Measurements from ENCODE around the gene IGF2BP1.
"Not testable (repeated sequence)": the region's sequence is repeated elsewhere in the genome, so short reads cannot be mapped to it uniquely, and the experiment has no call there.

Gene IGF2BP1

GRCh38 chr17:49079840-49080663, 82.9 kb downstream of the IGF2BP1 start:
- Histone ChIP-seq H3K9me3 (replicated peaks in 1 of 2; ENCODE audit: control insufficient read depth in 2 of 2, insufficient read depth in 1 of 2, low read depth in 1 of 2, low read length in 2 of 2) (peaks cover 0 to 3% of the 10 kb centered on the region in 2 donors), H3K27ac (replicated peaks; ENCODE audit: low read length) (no peak overlapping the region), H2BK5ac (ENCODE audit: low read length) (no peak overlapping the region), H3K14ac (ENCODE audit: low read length) (no peak overlapping the region), H3K27me3 (ENCODE audit: control insufficient read depth in 3 of 3, insufficient read depth in 3 of 3, low read depth in 1 of 3, low read length in 3 of 3) (peaks cover 0 to 7% (median 0%) of the 10 kb centered on the region in 3 experiments), H2AFZ (ENCODE audit: low read length) (no peak overlapping the region), H3K79me1 (ENCODE audit: low read depth, low read length) (no peaks in the 10 kb centered on the region), H3K9ac (ENCODE audit: low read depth, low read length, poor library complexity) (no peak overlapping the region), H3K4me1 (ENCODE audit: control insufficient read depth in 2 of 2, insufficient read depth in 1 of 2, low read depth in 1 of 2, low read length in 2 of 2) (peaks cover 0 to 4% of the 10 kb centered on the region in 2 donors), H3K4me2 (ENCODE audit: insufficient read depth, low read length, poor library complexity, severe bottlenecking) (no peak overlapping the region), H3K36me3 (replicated peaks in 1 of 2; ENCODE audit: control insufficient read depth in 2 of 2, insufficient read depth in 2 of 2, low read length in 2 of 2) (no peaks in the 10 kb centered on the region), H2BK120ac (ENCODE audit: low read depth, low read length) (no peak overlapping the region), H2BK12ac (ENCODE audit: low read length) (no peak overlapping the region), H3K18ac (ENCODE audit: low read length) (no peak overlapping the region), H4K8ac (ENCODE audit: low read depth, low read length) (no peak overlapping the region), H3K4me3 (ENCODE audit: low read length in 2 of 2) (peak overlapping the region in 1 of 2 donors; percentile 62), H2AK5ac (ENCODE audit: low read depth, low read length) (no peak overlapping the region), H3K4ac (ENCODE audit: low read length) (no peak overlapping the region), H3K23ac (ENCODE audit: low read depth, low read length, poor library complexity) (no peak overlapping the region), H4K91ac (ENCODE audit: low read depth, low read length, poor library complexity) (no peak overlapping the region), H2BK15ac (ENCODE audit: low read length) (no peak overlapping the region)
- no CpG with 5 or more reads among the region's 10 CpGs for WGBS, 2 donors (ENCODE audit: extremely low coverage in 2 of 2, insufficient read length in 2 of 2, insufficient replicate concordance in 1 of 2)
- no peak for DNase-seq (ENCODE audit: low spot score)

- no peak overlapping the region for H3K18ac ChIP-seq (ENCODE audit: low read length)
- no peaks in the 10 kb centered on the region for H3K36me3 ChIP-seq (replicated peaks in 1 of 2; ENCODE audit: control insufficient read depth in 2 of 2, insufficient read depth in 2 of 2, low read length in 2 of 2)
- H2AFZ ChIP-seq (ENCODE audit: low read length), result no peak overlapping the region
- no peak overlapping the region for H3K4me3 ChIP-seq (ENCODE audit: low read length in 2 of 2)
- H2BK12ac ChIP-seq (ENCODE audit: low read length), result no peak overlapping the region
- H3K9me3 ChIP-seq (replicated peaks in 1 of 2; ENCODE audit: control insufficient read depth in 2 of 2, insufficient read depth in 1 of 2, low read depth in 1 of 2, low read length in 2 of 2), result peaks cover 0 to 3% of the 10 kb centered on the region in 2 donors
- H2BK120ac ChIP-seq (ENCODE audit: low read depth, low read length), result no peak overlapping the region
- no peak overlapping the region for H3K27ac ChIP-seq (replicated peaks; ENCODE audit: low read length)
- no peak overlapping the region for H2AK5ac ChIP-seq (ENCODE audit: low read depth, low read length)
- peaks cover 0 to 4% of the 10 kb centered on the region in 2 donors for H3K4me1 ChIP-seq (ENCODE audit: control insufficient read depth in 2 of 2, insufficient read depth in 1 of 2, low read depth in 1 of 2, low read length in 2 of 2)
- no peak overlapping the region for H3K14ac ChIP-seq (ENCODE audit: low read length)
- WGBS, 2 donors (ENCODE audit: extremely low coverage in 2 of 2, insufficient read length in 2 of 2, insufficient replicate concordance in 1 of 2), result no CpG with 5 or more reads among the region's 5 CpGs
- no peak overlapping the region for H3K4me2 ChIP-seq (ENCODE audit: insufficient read depth, low read length, poor library complexity, severe bottlenecking)
- DNase-seq (ENCODE audit: low spot score), result no peak
- H2BK15ac ChIP-seq (ENCODE audit: low read length), result no peak overlapping the region
- no peak overlapping the region for H4K91ac ChIP-seq (ENCODE audit: low read depth, low read length, poor library complexity)
- no peak overlapping the region for H4K8ac ChIP-seq (ENCODE audit: low read depth, low read length)
- no peak overlapping the region for H3K23ac ChIP-seq (ENCODE audit: low read depth, low read length, poor library complexity)
- H3K9ac ChIP-seq (ENCODE audit: low read depth, low read length, poor library complexity), result no peak overlapping the region
- H3K27me3 ChIP-seq (ENCODE audit: control insufficient read depth in 3 of 3, insufficient read depth in 3 of 3, low read depth in 1 of 3, low read length in 3 of 3), result peaks cover 0 to 10% (median 0%) of the 10 kb centered on the region in 3 experiments
- no peaks in the 10 kb centered on the region for H3K79me1 ChIP-seq (ENCODE audit: low read depth, low read length)
- H3K4ac ChIP-seq (ENCODE audit: low read length), result no peak overlapping the region
- no peak overlapping the region for H2BK5ac ChIP-seq (ENCODE audit: low read length)
These were observed 85.0 kb downstream of the IGF2BP1 start for GRCh38 chr17:49082231-49082630.

- H3K27ac ChIP-seq (replicated peaks; ENCODE audit: low read length); H2BK5ac ChIP-seq (ENCODE audit: low read length); H4K91ac ChIP-seq (ENCODE audit: low read depth, low read length, poor library complexity); H2BK12ac ChIP-seq (ENCODE audit: low read length); H3K4me3 ChIP-seq (ENCODE audit: low read length in 2 of 2); H3K23ac ChIP-seq (ENCODE audit: low read depth, low read length, poor library complexity); H2AK5ac ChIP-seq (ENCODE audit: low read depth, low read length); H2BK15ac ChIP-seq (ENCODE audit: low read length); H3K27me3 ChIP-seq (ENCODE audit: control insufficient read depth in 3 of 3, insufficient read depth in 3 of 3, low read depth in 1 of 3, low read length in 3 of 3); H2BK120ac ChIP-seq (ENCODE audit: low read depth, low read length); H3K4me2 ChIP-seq (ENCODE audit: insufficient read depth, low read length, poor library complexity, severe bottlenecking); H3K4ac ChIP-seq (ENCODE audit: low read length); H3K9me3 ChIP-seq (replicated peaks in 1 of 2; ENCODE audit: control insufficient read depth in 2 of 2, insufficient read depth in 1 of 2, low read depth in 1 of 2, low read length in 2 of 2); H3K14ac ChIP-seq (ENCODE audit: low read length); DNase-seq (ENCODE audit: low spot score); H4K8ac ChIP-seq (ENCODE audit: low read depth, low read length); H3K79me1 ChIP-seq (ENCODE audit: low read depth, low read length); H2AFZ ChIP-seq (ENCODE audit: low read length); H3K18ac ChIP-seq (ENCODE audit: low read length); H3K4me1 ChIP-seq (ENCODE audit: control insufficient read depth in 2 of 2, insufficient read depth in 1 of 2, low read depth in 1 of 2, low read length in 2 of 2); H3K9ac ChIP-seq (ENCODE audit: low read depth, low read length, poor library complexity); H3K36me3 ChIP-seq (replicated peaks in 1 of 2; ENCODE audit: control insufficient read depth in 2 of 2, insufficient read depth in 2 of 2, low read length in 2 of 2): not testable (repeated sequence)
- no CpG with 5 or more reads among the region's 2 CpGs for whole genome bisulfite sequencing, 2 donors (ENCODE audit: extremely low coverage in 2 of 2, insufficient read length in 2 of 2, insufficient replicate concordance in 1 of 2)
These were observed 87.9 kb downstream of the IGF2BP1 start for GRCh38 chr17:49085046-49085445.

GRCh38 chr17:49085565-49086315, 88.6 kb downstream of the IGF2BP1 start:
- no peak for DNase-seq (ENCODE audit: low spot score)

More at GRCh38 chr17:49085565-49086315, 88.6 kb downstream of the IGF2BP1 start:
- H3K9me3 ChIP-seq (replicated peaks in 1 of 2; ENCODE audit: control insufficient read depth in 2 of 2, insufficient read depth in 1 of 2, low read depth in 1 of 2, low read length in 2 of 2), result peaks cover 0 to 3% of the 10 kb centered on the region in 2 donors
- no peak overlapping the region for H3K18ac ChIP-seq (ENCODE audit: low read length)
- H3K36me3 ChIP-seq (replicated peaks in 1 of 2; ENCODE audit: control insufficient read depth in 2 of 2, insufficient read depth in 2 of 2, low read length in 2 of 2), result no peaks in the 10 kb centered on the region
- no peak overlapping the region for H3K27ac ChIP-seq (replicated peaks; ENCODE audit: low read length)
- no peaks in the 10 kb centered on the region for H3K79me1 ChIP-seq (ENCODE audit: low read depth, low read length)
- H3K4me1 ChIP-seq (ENCODE audit: control insufficient read depth in 2 of 2, insufficient read depth in 1 of 2, low read depth in 1 of 2, low read length in 2 of 2), result peaks cover 0 to 6% of the 10 kb centered on the region in 2 donors
- no peak overlapping the region for H3K4ac ChIP-seq (ENCODE audit: low read length)
- no peak overlapping the region for H2BK5ac ChIP-seq (ENCODE audit: low read length)
- no peak overlapping the region for H4K8ac ChIP-seq (ENCODE audit: low read depth, low read length)
- H2BK15ac ChIP-seq (ENCODE audit: low read length), result no peak overlapping the region
- H2BK120ac ChIP-seq (ENCODE audit: low read depth, low read length), result no peak overlapping the region
- H3K14ac ChIP-seq (ENCODE audit: low read length), result no peak overlapping the region
- no peak overlapping the region for H3K4me3 ChIP-seq (ENCODE audit: low read length in 2 of 2)
- no peak overlapping the region for H2AFZ ChIP-seq (ENCODE audit: low read length)
- H4K91ac ChIP-seq (ENCODE audit: low read depth, low read length, poor library complexity), result no peak overlapping the region
- no peak overlapping the region for H2BK12ac ChIP-seq (ENCODE audit: low read length)
- no peak overlapping the region for H3K4me2 ChIP-seq (ENCODE audit: insufficient read depth, low read length, poor library complexity, severe bottlenecking)
- H3K9ac ChIP-seq (ENCODE audit: low read depth, low read length, poor library complexity), result no peak overlapping the region
- no peak overlapping the region for H3K23ac ChIP-seq (ENCODE audit: low read depth, low read length, poor library complexity)
- peaks cover 0 to 14% (median 0%) of the 10 kb centered on the region in 3 experiments for H3K27me3 ChIP-seq (ENCODE audit: control insufficient read depth in 3 of 3, insufficient read depth in 3 of 3, low read depth in 1 of 3, low read length in 3 of 3)
- H2AK5ac ChIP-seq (ENCODE audit: low read depth, low read length), result no peak overlapping the region
- no CpG with 5 or more reads among the region's 5 CpGs for WGBS, 2 donors (ENCODE audit: extremely low coverage in 2 of 2, insufficient read length in 2 of 2, insufficient replicate concordance in 1 of 2)
